Activated naive CD8-positive, alpha-beta T cell (primary cell): ENCODE measurements around the gene THSD4.

ENCODE experiments used
- H3K27ac Mint-ChIP-seq: one replicate; pipeline ENCODE4 v1.8.0; 2021; ENCODE audit warnings: mixed read lengths
- H3K27me3 Mint-ChIP-seq: one replicate; pipeline ENCODE4 v1.8.0; 2021; ENCODE audit warnings: mixed read lengths
- H3K36me3 Mint-ChIP-seq: one replicate; pipeline ENCODE4 v1.8.0; 2021; ENCODE audit warnings: mixed read lengths
- H3K4me1 Mint-ChIP-seq: one replicate; pipeline ENCODE4 v1.8.0; 2021; ENCODE audit warnings: low read depth, mixed read lengths
- H3K4me3 Mint-ChIP-seq: one replicate; pipeline ENCODE4 v1.8.0; 2021; ENCODE audit warnings: mild to moderate bottlenecking, mixed read lengths
- H3K9me3 Mint-ChIP-seq: one replicate; pipeline ENCODE4 v1.8.0; 2021; ENCODE audit warnings: low read depth, mixed read lengths

Gene THSD4

DNA sequence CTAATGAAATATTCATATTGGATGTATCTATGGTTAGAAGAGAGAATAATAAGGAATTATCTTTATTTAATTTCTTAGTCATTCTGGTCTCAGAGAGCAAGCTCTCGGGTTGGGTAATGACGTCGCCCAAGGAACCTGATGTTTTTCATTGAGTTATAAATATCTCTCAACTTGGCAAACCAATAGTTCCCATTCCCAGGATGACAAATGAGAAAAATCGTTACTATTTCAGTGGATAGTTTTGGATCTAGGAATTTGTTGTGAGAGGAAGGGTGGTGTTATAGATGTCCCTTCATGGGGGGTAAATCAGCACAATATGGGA lies 532.2 kb downstream of the THSD4 start:
- Mint-ChIP-seq H3K4me3 (no peak overlapping the region), H3K9me3 (peaks cover 4% of the 10 kb centered on the region), H3K4me1 (no peaks in the 10 kb centered on the region), H3K36me3 (no peaks in the 10 kb centered on the region), H3K27me3 (peaks cover 9% of the 10 kb centered on the region), H3K27ac (no peak overlapping the region)

DNA sequence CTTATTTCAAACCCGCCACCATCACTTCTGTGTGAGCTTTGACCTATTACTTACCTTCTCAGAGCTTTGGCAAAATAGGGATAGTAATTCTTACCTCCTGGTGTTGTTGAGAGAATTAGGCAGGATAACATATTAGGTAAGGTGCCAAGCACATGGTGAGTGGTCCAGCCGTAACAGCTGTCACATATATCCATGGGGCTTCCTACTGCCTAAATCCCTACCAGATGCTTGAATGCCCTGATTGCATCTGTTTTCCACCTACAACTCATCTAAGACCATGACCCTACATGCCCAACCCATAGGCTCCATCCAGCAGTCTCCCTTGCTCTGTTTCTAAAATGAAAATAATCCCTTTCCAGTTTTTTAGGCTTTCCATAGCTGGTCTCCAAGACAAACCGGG lies 532.8 kb downstream of the THSD4 start:
- H3K27me3 Mint-ChIP-seq: peaks cover 10% of the 10 kb centered on the region
- peaks cover 4% of the 10 kb centered on the region for H3K9me3 Mint-ChIP-seq
- no peaks in the 10 kb centered on the region for H3K4me1 Mint-ChIP-seq
- H3K4me3 Mint-ChIP-seq: no peak overlapping the region
- H3K27ac Mint-ChIP-seq: no peak overlapping the region
- H3K36me3 Mint-ChIP-seq: no peaks in the 10 kb centered on the region

DNA sequence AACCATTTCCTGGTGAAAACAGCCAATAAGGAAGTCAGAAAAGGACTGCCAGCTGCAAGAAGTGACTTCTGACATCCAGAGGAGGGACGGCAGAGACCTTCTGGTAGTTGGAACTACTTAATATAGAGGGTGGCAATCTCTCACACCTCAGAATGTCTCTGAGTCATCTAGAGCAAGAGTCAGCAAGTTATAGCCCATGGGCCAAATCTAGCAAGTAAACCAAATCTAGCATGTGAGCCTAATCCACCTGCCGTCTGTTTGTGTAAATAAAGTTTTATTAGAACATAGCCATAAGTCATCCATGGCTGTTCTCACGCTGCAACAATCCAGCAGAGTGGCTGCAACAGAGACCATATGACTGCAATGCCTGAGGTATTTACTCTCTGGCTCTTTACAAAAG lies 534.6 kb downstream of the THSD4 start:
- no peaks in the 10 kb centered on the region for H3K36me3 Mint-ChIP-seq
- H3K27ac Mint-ChIP-seq: no peak overlapping the region
- peaks cover 12% of the 10 kb centered on the region for H3K27me3 Mint-ChIP-seq
- H3K4me1 Mint-ChIP-seq: no peaks in the 10 kb centered on the region
- H3K4me3 Mint-ChIP-seq: no peak overlapping the region
- H3K9me3 Mint-ChIP-seq: peaks cover 3% of the 10 kb centered on the region

DNA sequence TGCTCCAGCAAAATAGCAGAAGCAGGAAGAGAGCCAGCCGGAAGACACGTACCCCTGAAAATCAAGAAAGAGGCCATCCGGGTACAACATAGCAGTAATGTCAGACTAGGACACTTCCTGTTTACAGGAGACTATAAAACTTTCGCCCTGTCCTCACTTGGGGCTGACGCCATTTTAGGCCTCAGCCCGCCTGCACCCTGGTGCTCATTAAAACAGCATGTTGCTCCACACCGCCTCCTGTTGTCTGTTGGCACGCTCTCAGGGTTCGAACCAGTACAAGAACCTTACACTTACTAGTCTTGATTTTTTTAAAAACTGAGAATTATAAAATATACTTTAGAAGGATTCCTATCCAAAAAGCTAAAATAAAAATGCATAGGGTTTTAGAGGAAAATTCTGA lies 535.3 kb downstream of the THSD4 start:
- H3K27me3 Mint-ChIP-seq: peaks cover 14% of the 10 kb centered on the region
- H3K9me3 Mint-ChIP-seq: no peaks in the 10 kb centered on the region
- H3K27ac Mint-ChIP-seq: no peak overlapping the region
- no peaks in the 10 kb centered on the region for H3K4me1 Mint-ChIP-seq
- no peaks in the 10 kb centered on the region for H3K36me3 Mint-ChIP-seq
- no peak overlapping the region for H3K4me3 Mint-ChIP-seq

DNA sequence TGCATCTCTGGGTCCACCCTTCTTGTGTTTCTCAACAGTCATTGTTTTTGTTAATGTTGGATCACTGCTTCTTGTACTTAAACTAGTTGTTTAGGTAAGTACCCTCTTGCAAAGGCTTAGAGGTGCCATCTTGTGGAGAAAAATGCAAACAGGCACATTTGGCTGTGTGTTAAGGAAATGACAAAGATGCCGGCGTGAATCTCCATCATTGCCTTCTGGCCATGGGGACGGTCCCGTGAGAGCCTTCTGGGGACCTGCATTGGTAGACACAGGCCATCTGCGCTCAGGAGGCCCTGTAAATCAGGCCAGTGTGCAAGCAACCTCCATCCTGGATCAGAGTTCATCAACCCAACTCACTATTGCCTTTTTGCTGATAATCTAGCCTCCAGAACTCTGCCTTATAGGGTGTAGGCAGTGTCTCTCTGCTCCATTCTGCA lies 536.5 kb downstream of the THSD4 start:
- Mint-ChIP-seq H3K27me3 (peaks cover 12% of the 10 kb centered on the region), H3K9me3 (no peaks in the 10 kb centered on the region), H3K36me3 (no peaks in the 10 kb centered on the region), H3K4me3 (no peak overlapping the region), H3K27ac (no peak overlapping the region), H3K4me1 (no peaks in the 10 kb centered on the region)

DNA sequence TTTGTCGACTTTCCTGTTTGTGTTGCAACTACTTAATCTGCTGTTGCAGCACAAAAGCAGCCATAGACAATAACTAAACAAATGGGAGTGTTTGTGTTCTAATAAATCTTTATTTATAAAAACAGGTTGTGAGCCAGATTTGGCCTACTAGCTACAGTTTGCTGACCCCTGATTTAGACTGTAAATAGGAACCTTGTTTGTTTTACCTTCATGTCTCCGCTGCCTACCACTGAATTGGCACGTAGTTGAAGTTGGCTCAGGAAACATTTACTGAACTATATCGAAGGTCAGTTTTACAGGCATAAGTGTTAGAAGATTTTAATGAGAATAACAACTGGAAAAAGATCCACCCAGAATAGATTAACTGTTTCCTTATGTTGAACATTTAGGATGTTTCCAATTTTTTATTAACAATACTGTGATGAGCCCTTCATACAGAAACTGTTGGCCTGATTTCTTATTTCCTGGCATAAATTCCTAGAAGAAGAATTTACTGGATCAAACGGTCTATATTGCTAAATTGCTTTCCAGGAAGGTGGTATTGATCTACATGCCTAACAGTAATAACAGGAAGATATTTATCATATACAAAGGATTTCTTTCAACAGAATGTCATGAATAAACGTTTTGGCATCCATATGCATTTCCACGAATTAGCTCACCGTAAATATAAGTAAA lies 538.9 kb downstream of the THSD4 start:
- Mint-ChIP-seq H3K36me3 (no peaks in the 10 kb centered on the region), H3K4me3 (no peak overlapping the region), H3K9me3 (no peaks in the 10 kb centered on the region)

DNA sequence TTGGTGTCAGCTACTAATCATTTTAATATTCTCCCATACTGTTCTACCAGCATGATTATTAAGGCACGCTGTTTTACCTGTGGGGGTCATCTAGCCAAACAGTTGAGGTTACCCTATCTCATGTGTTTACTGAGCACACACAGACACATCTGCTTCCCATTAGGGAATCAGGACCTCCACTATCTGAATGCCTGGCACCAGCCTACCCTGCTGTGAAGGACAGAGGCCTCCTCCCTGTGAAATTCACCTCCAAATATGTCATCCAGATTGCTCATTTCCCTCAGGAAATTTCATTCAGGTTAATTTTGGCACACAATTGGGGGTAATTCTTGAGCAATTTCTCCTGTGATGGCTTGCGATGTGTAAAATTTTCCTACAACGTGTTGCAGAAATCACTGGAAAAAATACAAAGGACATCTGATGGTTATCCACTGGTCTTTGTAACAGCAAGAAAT lies 539.5 kb downstream of the THSD4 start:
- Mint-ChIP-seq H3K36me3 (no peaks in the 10 kb centered on the region), H3K9me3 (no peaks in the 10 kb centered on the region), H3K4me3 (no peak overlapping the region), H3K27ac (no peak overlapping the region), H3K4me1 (no peaks in the 10 kb centered on the region), H3K27me3 (peaks cover 9% of the 10 kb centered on the region)

More for the DNA sequence above, 538.9 kb downstream of the THSD4 start:
- Mint-ChIP-seq H3K4me1 (no peaks in the 10 kb centered on the region), H3K27me3 (peaks cover 11% of the 10 kb centered on the region), H3K27ac (no peak overlapping the region)

DNA sequence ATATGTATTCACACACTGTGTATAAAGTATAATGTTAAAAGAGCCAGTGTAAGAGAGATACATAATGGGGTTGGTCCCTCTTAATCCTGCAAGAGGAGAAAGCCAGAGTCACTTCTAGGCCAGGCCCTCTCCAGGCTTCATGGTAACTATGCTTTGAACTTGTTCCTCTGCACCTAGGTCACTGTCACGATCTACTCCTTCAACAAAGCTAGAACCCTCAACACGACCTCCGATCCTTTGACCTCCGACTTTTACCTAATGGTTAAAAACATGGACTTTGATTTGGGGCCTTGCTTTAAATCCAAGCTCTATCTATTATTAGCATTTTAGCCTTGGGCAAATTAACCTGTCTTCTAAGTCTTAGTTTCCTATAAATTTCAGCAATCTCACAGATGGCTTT lies 541.2 kb downstream of the THSD4 start:
- H3K9me3 Mint-ChIP-seq: no peaks in the 10 kb centered on the region
- H3K27me3 Mint-ChIP-seq: peaks cover 7% of the 10 kb centered on the region
- no peak overlapping the region for H3K27ac Mint-ChIP-seq
- no peaks in the 10 kb centered on the region for H3K4me1 Mint-ChIP-seq
- H3K36me3 Mint-ChIP-seq: no peaks in the 10 kb centered on the region
- H3K4me3 Mint-ChIP-seq: no peak overlapping the region

DNA sequence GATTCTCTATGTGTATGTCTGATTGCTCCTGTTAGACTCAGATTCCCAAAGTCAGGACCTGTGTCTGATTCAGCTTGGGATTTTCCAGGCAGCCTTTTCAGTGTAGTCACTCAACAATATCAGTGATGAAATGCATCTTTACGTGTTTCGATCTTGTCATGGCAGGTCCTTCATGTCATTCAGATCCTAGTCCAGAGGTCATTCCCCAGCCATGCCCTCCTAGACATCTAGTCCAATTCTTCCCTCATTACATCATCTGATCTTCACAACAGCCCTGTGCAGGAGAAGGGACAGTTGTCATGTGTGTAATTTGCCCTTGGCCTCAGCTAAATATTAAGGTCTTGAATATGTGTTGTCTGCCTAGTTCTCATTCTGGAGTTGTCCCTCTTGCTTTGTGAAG lies 541.9 kb downstream of the THSD4 start:
- H3K4me3 Mint-ChIP-seq: no peak overlapping the region
- peaks cover 7% of the 10 kb centered on the region for H3K27me3 Mint-ChIP-seq
- H3K27ac Mint-ChIP-seq: no peak overlapping the region
- no peaks in the 10 kb centered on the region for H3K9me3 Mint-ChIP-seq
- H3K36me3 Mint-ChIP-seq: no peaks in the 10 kb centered on the region
- no peaks in the 10 kb centered on the region for H3K4me1 Mint-ChIP-seq

DNA sequence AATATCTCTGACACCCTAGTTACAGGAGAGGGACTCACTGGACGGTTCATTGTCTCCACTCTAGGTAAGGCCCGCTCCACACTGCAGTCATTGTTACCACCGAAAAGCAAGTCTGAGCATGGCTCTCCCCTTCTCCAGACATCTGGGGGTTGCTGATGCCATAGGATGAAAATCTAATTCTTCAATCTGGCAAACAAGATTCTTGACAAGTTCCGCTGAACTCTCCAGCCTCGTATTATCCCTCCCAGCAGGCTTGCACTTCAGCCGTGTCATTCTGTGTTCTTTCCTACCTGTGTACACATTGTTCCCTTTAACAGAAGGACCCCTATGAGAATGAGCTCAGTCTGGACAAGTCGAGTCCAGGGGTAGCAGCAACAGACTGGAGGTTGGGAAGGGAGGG lies 542.8 kb downstream of the THSD4 start:
- H3K27me3 Mint-ChIP-seq: peaks cover 7% of the 10 kb centered on the region
- no peak overlapping the region for H3K4me3 Mint-ChIP-seq
- no peaks in the 10 kb centered on the region for H3K9me3 Mint-ChIP-seq
- H3K27ac Mint-ChIP-seq: no peak overlapping the region
- H3K36me3 Mint-ChIP-seq: no peaks in the 10 kb centered on the region
- no peaks in the 10 kb centered on the region for H3K4me1 Mint-ChIP-seq

DNA sequence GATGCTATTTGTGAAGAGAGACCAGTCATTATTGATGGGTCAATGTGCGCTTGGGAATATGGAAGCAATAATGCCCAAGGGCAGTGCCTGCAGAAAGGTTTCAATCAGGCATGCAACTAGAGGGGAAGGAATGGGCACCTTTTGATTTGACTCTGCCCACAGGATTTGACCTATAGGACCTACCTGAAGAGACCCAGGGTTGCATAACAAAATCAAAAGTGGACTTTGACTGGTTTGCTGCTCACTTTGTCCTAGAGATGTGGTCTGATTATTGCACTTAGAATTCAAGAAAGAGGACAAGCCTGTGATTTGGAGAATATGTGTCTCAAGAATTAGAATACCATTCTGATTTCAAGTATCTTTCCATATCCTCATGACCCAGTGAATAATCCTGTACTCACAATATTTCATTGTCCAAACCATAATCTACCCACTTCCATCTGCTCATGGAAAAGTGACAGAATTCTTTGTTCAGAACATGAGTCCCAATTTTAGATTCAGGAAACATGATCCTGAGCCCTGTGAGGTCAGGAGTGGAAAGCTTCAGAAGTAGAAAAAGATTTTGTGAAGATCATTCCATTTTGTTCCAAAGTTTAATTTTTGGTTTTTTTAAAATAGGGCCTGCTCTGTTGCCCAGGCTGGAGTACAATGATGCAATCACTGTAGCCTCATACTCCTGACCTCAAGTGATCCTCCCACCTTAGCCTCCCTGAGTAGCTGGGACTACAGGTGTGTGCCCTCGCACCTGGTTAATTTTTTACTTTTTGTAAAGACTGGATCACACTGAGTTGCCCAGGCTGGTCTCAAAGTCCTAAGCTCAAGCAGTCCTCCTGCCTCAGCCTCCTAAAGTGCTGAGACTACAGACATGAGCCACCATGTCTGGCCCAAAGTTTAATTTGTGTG lies 543.8 kb downstream of the THSD4 start:
- H3K4me1 Mint-ChIP-seq: no peaks in the 10 kb centered on the region
- no peak overlapping the region for H3K27ac Mint-ChIP-seq
- no peaks in the 10 kb centered on the region for H3K36me3 Mint-ChIP-seq
- peaks cover 3% of the 10 kb centered on the region for H3K27me3 Mint-ChIP-seq
- H3K4me3 Mint-ChIP-seq: no peak overlapping the region
- H3K9me3 Mint-ChIP-seq: no peaks in the 10 kb centered on the region

DNA sequence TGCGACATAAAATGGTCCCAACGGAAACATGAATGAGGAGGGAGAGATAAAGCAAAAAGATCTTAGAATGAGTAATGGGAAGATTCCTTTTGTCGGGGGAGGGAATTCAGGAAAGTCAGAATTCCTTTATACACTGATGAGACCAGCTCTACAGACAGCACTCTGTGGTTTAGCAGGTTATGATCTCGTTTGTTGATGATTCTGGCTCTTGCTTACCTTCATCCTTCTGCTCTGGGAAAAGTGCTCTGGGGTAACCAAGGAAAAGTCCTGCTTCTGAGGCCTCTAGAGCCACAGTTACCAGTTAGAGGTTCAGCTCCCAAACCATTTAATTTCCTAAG lies 544.4 kb downstream of the THSD4 start:
- no peak overlapping the region for H3K27ac Mint-ChIP-seq
- H3K36me3 Mint-ChIP-seq: no peaks in the 10 kb centered on the region
- no peaks in the 10 kb centered on the region for H3K9me3 Mint-ChIP-seq
- no peak overlapping the region for H3K4me3 Mint-ChIP-seq
- peaks cover 4% of the 10 kb centered on the region for H3K27me3 Mint-ChIP-seq
- H3K4me1 Mint-ChIP-seq: no peaks in the 10 kb centered on the region

DNA sequence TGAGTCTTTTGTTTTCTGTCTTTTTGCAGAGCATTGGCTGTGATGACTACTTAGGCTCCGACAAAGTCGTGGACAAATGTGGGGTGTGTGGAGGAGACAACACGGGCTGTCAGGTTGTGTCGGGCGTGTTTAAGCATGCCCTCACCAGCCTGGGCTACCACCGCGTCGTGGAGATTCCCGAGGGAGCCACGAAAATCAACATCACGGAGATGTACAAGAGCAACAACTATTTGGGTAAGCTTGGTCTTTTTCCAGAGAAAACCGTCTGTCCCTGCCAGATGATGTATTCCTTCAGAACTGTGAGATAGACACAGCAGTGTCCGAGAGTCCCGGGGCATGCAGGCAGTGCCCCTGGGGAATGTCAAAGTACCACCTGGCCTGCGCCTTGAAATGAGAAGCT lies 545.2 kb downstream of the THSD4 start:
- Mint-ChIP-seq H3K36me3 (no peaks in the 10 kb centered on the region), H3K4me1 (no peaks in the 10 kb centered on the region), H3K27me3 (peaks cover 1% of the 10 kb centered on the region), H3K27ac (no peak overlapping the region), H3K9me3 (no peaks in the 10 kb centered on the region), H3K4me3 (no peak overlapping the region)

DNA sequence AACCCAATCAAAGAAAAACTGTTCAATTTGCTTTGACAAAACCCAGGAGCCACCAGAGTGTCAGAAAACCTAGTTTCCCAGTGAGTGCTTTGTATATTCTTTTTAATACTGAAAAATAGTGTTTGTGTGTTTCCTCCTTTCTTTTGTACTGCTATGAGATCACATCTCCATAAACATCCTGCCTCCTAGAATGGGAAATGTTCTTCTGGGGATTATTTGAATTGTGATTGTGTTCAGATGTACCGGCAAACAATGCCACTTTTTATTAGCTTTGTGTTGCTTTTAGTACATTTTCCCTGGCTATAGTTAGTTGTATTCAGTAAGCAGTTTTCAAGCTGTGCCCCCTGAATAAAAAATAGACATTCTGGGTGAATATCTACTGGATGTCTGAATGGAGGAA lies 547.0 kb downstream of the THSD4 start:
- Mint-ChIP-seq H3K27me3 (peaks cover 1% of the 10 kb centered on the region), H3K27ac (no peak overlapping the region), H3K9me3 (no peaks in the 10 kb centered on the region), H3K4me3 (no peak overlapping the region), H3K36me3 (no peaks in the 10 kb centered on the region), H3K4me1 (no peaks in the 10 kb centered on the region)

DNA sequence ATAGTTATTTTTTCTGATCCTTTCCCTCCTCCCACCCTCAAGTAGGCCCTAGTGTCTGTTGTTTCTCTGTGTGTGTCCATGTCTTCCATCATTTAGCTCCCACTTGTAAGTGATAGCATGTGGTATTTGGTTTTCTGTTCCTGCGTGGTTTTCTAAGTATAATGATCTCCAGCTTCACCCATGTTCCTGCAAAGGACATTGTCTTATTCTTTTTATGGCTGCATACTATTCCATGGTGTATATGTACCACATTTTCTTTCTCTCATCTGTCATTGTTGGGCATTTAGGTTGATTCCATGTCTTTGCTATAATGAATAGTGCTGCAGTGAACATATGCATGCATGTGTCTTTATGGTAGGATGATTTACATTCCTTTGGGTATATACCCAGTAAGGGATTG lies 549.4 kb downstream of the THSD4 start:
- no peaks in the 10 kb centered on the region for H3K36me3 Mint-ChIP-seq
- no peaks in the 10 kb centered on the region for H3K4me1 Mint-ChIP-seq
- no peak overlapping the region for H3K4me3 Mint-ChIP-seq
- H3K9me3 Mint-ChIP-seq: no peaks in the 10 kb centered on the region
- no peak overlapping the region for H3K27ac Mint-ChIP-seq
- peaks cover 3% of the 10 kb centered on the region for H3K27me3 Mint-ChIP-seq
